A549 (cell line): ENCODE data around the gene TCP1. TPM values are rescaled to one million over a fixed set of nuclear protein-coding genes. Genes with fewer than 3 reads are reported as not detected.

ENCODE experiments used
- ATAC-seq, 2 experiments: fragments of 200-7000 bp in 1 of 2; fragments of >200 bp in 1 of 2; cut with Nextera tagmentation in 1 of 2; cut with Tn5 transposase in 1 of 2; 3 replicates each; pipeline versions ENCODE4 v1.8.0 to v1.9.1; 2018 to 2020; ENCODE audit warnings: mild to moderate bottlenecking in 1 of 2, moderate library complexity in 1 of 2
- CTCF ChIA-PET: fragments of 300-600 bp; sonication (Branson Sonifier 250); formaldehyde crosslinking; extraction: SDS; loops from one replicate; lab custom pipeline; 2021; ENCODE audit warnings: antibody characterized with exemption, inconsistent platforms; lab: Yijun Ruan, JAX
- POLR2A ChIA-PET: fragments of 350-600 bp; formaldehyde crosslinking; extraction: SDS; loops from one replicate; lab custom pipeline; 2021; ENCODE audit warnings: antibody characterized with exemption, inconsistent platforms; lab: Yijun Ruan, JAX
- DNase-seq, 2 experiments: peaks; one replicate each; pipeline versions ENCODE4 v3.0.0 to v3.0.0-alpha.2; 2011 to 2016; ENCODE audit warnings: low read depth in 1 of 2, low spot score in 1 of 2
- FAIRE-seq: peaks from 2 replicates; lab custom pipeline; 2011; peaks lifted over from hg19 to GRCh38; lab: Jason Lieb, UNC
- H3K27ac ChIP-seq, 2 experiments: fragments of >200 bp; sonication (Bioruptor Twin); formaldehyde crosslinking; 3 replicates each; pipeline ENCODE4 v1.5.1; 2016 to 2017
- H3K4me1 ChIP-seq: fragments of >200 bp; sonication (Bioruptor Twin); formaldehyde crosslinking; 3 replicates; pipeline ENCODE4 v1.6.1; 2016
- H3K4me2 ChIP-seq: fragments of >200 bp; sonication (Bioruptor Twin); formaldehyde crosslinking; 3 replicates; pipeline ENCODE4 v1.6.1; 2016
- H3K4me3 ChIP-seq: fragments of >200 bp; sonication (Bioruptor Twin); formaldehyde crosslinking; 3 replicates; pipeline ENCODE4 v1.5.1; 2016
- H3K9me3 ChIP-seq: fragments of >200 bp; sonication (Bioruptor Twin); formaldehyde crosslinking; 3 replicates; pipeline ENCODE4 v1.6.1; 2016
- BCL3 ChIP-seq: fragments of >200 bp; sonication (Bioruptor Twin); formaldehyde crosslinking; IDR thresholded peaks from 3 replicates; pipeline ENCODE4 v1.6.1; 2016
- E2F6 ChIP-seq: IDR thresholded peaks from 2 replicates; pipeline ENCODE4 v1.6.1; 2012; ENCODE audit warnings: low read depth, borderline replicate concordance
- EP300 ChIP-seq, 2 experiments: fragments of >200 bp; sonication (Bioruptor Twin); formaldehyde crosslinking; IDR thresholded peaks; 2 replicates in 1 of 2; 3 replicates in 1 of 2; pipeline ENCODE4 v1.6.1; 2016 to 2017
- FOSL2 ChIP-seq, 2 experiments: fragments of 450-650 bp in 1 of 2; fragments of >200 bp in 1 of 2; sonication (Bioruptor Twin) in 1 of 2; formaldehyde crosslinking; IDR thresholded peaks; 2 replicates each; pipeline versions ENCODE4 v1.5.0 to v1.6.1; 2016 to 2020; ENCODE audit warnings: mild to moderate bottlenecking in 1 of 2, moderate library complexity in 1 of 2
- GATA3 ChIP-seq: IDR thresholded peaks from 2 replicates; pipeline ENCODE4 v1.6.1; 2012; ENCODE audit warnings: borderline replicate concordance
- HMGXB4 ChIP-seq: fragments of 250-450 bp; sonication (Bioruptor Pico); IDR thresholded peaks from 2 replicates; pipeline ENCODE4 v1.5.0; 2021; ENCODE audit warnings: mild to moderate bottlenecking, moderate library complexity, borderline replicate concordance
- HOXB13 ChIP-seq: fragments of 250-450 bp; sonication (Bioruptor Pico); IDR thresholded peaks from 2 replicates; pipeline ENCODE4 v1.5.0; 2020; ENCODE audit warnings: low read depth, mild to moderate bottlenecking, moderate library complexity
- HOXB5 ChIP-seq: fragments of 250-450 bp; sonication (Bioruptor Pico); IDR thresholded peaks from 2 replicates; pipeline ENCODE4 v1.5.0; 2020; ENCODE audit warnings: mild to moderate bottlenecking, moderate library complexity
- JUN ChIP-seq, 2 experiments: fragments of >200 bp; sonication (Bioruptor Twin); formaldehyde crosslinking; IDR thresholded peaks; 2 replicates in 1 of 2; 3 replicates in 1 of 2; pipeline ENCODE4 v1.6.1; 2016 to 2017
- KDM1A ChIP-seq: fragments of 200-600 bp; sonication (generic); IDR thresholded peaks from 2 replicates; pipeline ENCODE4 v1.6.1; 2016; ENCODE audit warnings: low read depth, mild to moderate bottlenecking
- KDM5A ChIP-seq: fragments of 200-600 bp; sonication (generic); IDR thresholded peaks from 2 replicates; pipeline ENCODE4 v1.6.1; 2016; ENCODE audit warnings: antibody characterized with exemption, mild to moderate bottlenecking
- MAFK ChIP-seq: fragments of 450-650 bp; IDR thresholded peaks from 2 replicates; pipeline ENCODE4 v1.6.1; 2014; ENCODE audit not compliant: partially characterized antibody
- MAX ChIP-seq: IDR thresholded peaks from 2 replicates; pipeline ENCODE4 v1.6.1; 2012
- PHF8 ChIP-seq: fragments of 200-600 bp; sonication (generic); IDR thresholded peaks from 2 replicates; pipeline ENCODE4 v1.6.1; 2016; ENCODE audit warnings: low read depth, mild to moderate bottlenecking, antibody characterized with exemption, moderate library complexity, borderline replicate concordance
- POLR2A ChIP-seq: IDR thresholded peaks from 2 replicates; pipeline ENCODE4 v1.6.1; 2012; ENCODE audit warnings: mild to moderate bottlenecking, low read length
- RCOR1 ChIP-seq: fragments of 150-350 bp; IDR thresholded peaks from 2 replicates; pipeline ENCODE4 v1.6.1; 2014; ENCODE audit warnings: antibody characterized with exemption, low read length, low read depth
- RFX5 ChIP-seq: fragments of 450-650 bp; IDR thresholded peaks from 2 replicates; pipeline ENCODE4 v1.7.1; 2014; ENCODE audit warnings: antibody characterized with exemption, mild to moderate bottlenecking, moderate library complexity
- SMC3 ChIP-seq: fragments of >200 bp; sonication (Bioruptor Twin); formaldehyde crosslinking; IDR thresholded peaks from 3 replicates; pipeline ENCODE4 v1.6.1; 2018; ENCODE audit warnings: inconsistent platforms
- ZNF302 ChIP-seq: fragments of 250-450 bp; sonication (Bioruptor Pico); IDR thresholded peaks from 2 replicates; pipeline ENCODE4 v1.9.0; 2021; ENCODE audit warnings: inconsistent platforms, mild to moderate bottlenecking, moderate library complexity
- whole genome bisulfite sequencing: methylation state at CpG from one replicate; pipeline ENCODE4 v1.1.6; 2017; ENCODE audit errors: missing lambda C conversion rate; 5-methylcytosine and 5-hydroxymethylcytosine counted together
- polyA minus RNA-seq: library from RNA; depleted of rRNA, polyadenylated mRNA; stranded (reverse); fragments of >200 nt; gene quantifications from 2 replicates; pipeline ENCODE4 v1.2.3, GENCODE V29; 2011; rRNA and poly(A)+ RNA removed
- polyA plus RNA-seq, 4 experiments: library from polyadenylated mRNA; depleted of rRNA in 3 of 4; stranded (reverse); fragments of >200 nt; fragmentation: RNase III in 1 of 4; extraction: RNeasy Plus Mini Kit Qiagen cat#74134 plus additional on column Dnase treatment in 1 of 4; gene quantifications; 2 replicates in 3 of 4; 3 replicates in 1 of 4; pipeline ENCODE4 v1.2.3, GENCODE V29; 2011 to 2017

TCP1 gene
- polyA plus RNA-seq (2011; rRNA removed) (170 and 215 TPM in 2 replicates), polyA plus RNA-seq (2017; fragmentation: RNase III; extraction: RNeasy Plus Mini Kit Qiagen cat#74134 plus additional on column Dnase treatment) (367 to 416 TPM (median 379 TPM) in 3 replicates), polyA minus RNA-seq (136 and 164 TPM in 2 replicates)
- 146 and 177 TPM in 2 replicates for polyA plus RNA-seq (2012; cell fraction: cytosol; rRNA removed)
- polyA plus RNA-seq (2012; cell fraction: nucleus; rRNA removed): 159 and 184 TPM in 2 replicates

- POLR2A ChIA-PET: interaction anchor here (0.6 to 2.9 kb wide), 11 partner anchors 11 to 97 kb away, joined by 3 to 15 read pairs (median 5); partner anchors contain the start of genes ACAT2, SOD2 and WTAP
- peak; percentile 85 to 98 for DNase-seq
- ATAC-seq: peak; percentile 90 to 91
- 2% methylated on average over 28 of the region's 64 CpGs for WGBS
- H3K4me1 ChIP-seq: peaks cover 42% of the 10 kb centered on the region
- peak within 1 kb of the TSS; percentile 92 for H3K4me3 ChIP-seq
- no peak for FAIRE-seq
- peak within 1 kb of the TSS; percentile 96 for H3K4me2 ChIP-seq
- CTCF ChIA-PET: no interaction called here
- no peaks in the 10 kb centered on the region for H3K9me3 ChIP-seq
- TF ChIP-seq KDM1A (no peak), RCOR1 (no peak), MAFK (peak; percentile 57), ZNF302 (CRISPR knock-in tag) (no peak), RFX5 (no peak), POLR2A (peak; percentile 95), MAX (peak; percentile 67), HOXB5 (0 out of 2 replicates have a peak, but pooled peaks have one; percentile 59), HMGXB4 (CRISPR knock-in tag) (no peak), KDM5A (no peak), E2F6 (peak; percentile 87), PHF8 (no peak; the same call in 1 of the 2 replicates), JUN (IDR thresholded peaks at IDR 0.05) (peak in 1 of 2 experiments; percentile 56; a peak in 3 of 5 replicates)
- peak within 1 kb of the TSS; percentile 95 to 99 for H3K27ac ChIP-seq
These were observed at the start of gene TCP1 for GRCh38 chr6:159789377-159790148. TSS of gene TCP1 (minus strand) at chr6:159789602. CDS start at chr6:159789468, 134 bp downstream.

- WGBS: 65% methylated on average over 7 of the region's 7 CpGs
- TF ChIP-seq GATA3 (no peak), FOSL2 (IDR thresholded peaks at IDR 0.05) (no peak), FOSL2 (CRISPR knock-in tag; IDR thresholded peaks at IDR 0.05) (no peak)
- no peak overlapping the region for H3K4me2 ChIP-seq
- H3K9me3 ChIP-seq: no peaks in the 10 kb centered on the region
- ChIA-PET CTCF (interaction anchor here (1.0 kb wide), 1 partner anchor 14 kb away, joined by 3 read pairs; no protein-coding TSS in a partner anchor), POLR2A (no interaction called here)
- H3K27ac ChIP-seq: no peak overlapping the region
- FAIRE-seq (no peak), ATAC-seq (no peak), DNase-seq (no peak)
- no peaks in the 10 kb centered on the region for H3K4me1 ChIP-seq
- H3K4me3 ChIP-seq: no peak overlapping the region
These were observed 48.8 kb upstream of the TCP1 start for GRCh38 chr6:159838020-159838744.

GRCh38 chr6:159837511-159837910 lies 48.1 kb upstream of the TCP1 start:
- Histone ChIP-seq H3K4me2 (no peak overlapping the region), H3K27ac (no peak overlapping the region), H3K9me3 (no peaks in the 10 kb centered on the region), H3K4me3 (no peak overlapping the region), H3K4me1 (no peaks in the 10 kb centered on the region)
- TF ChIP-seq KDM1A: no peak
- TF ChIP-seq HOXB13 (CRISPR knock-in tag): no peak
- no peak for TF ChIP-seq RCOR1
- TF ChIP-seq EP300 (IDR thresholded peaks at IDR 0.05): no peak
- TF ChIP-seq BCL3: no peak
- TF ChIP-seq SMC3: no peak
- ATAC-seq (no peak), FAIRE-seq (no peak), DNase-seq (no peak)
- CTCF ChIA-PET: interaction anchor here (1.0 kb wide), 1 partner anchor 14 kb away, joined by 3 read pairs; no protein-coding TSS in a partner anchor
- POLR2A ChIA-PET: no interaction called here
- 54% methylated on average over 8 of the region's 8 CpGs for WGBS
